IPS-20b (cell line): ENCODE measurements around the gene MMP17.

Experiments
- H3K27ac ChIP-seq: one replicate; pipeline ENCODE4 v1.5.1; 2013; ENCODE audit warnings: low read length
- H3K27me3 ChIP-seq: 2 replicates; pipeline ENCODE4 v1.6.1; 2013; ENCODE audit warnings: mild to moderate bottlenecking, low read length, inconsistent platforms; ENCODE audit not compliant: insufficient read depth
- H3K36me3 ChIP-seq: 2 replicates; pipeline ENCODE4 v1.6.1; 2013; ENCODE audit warnings: low read depth, mild to moderate bottlenecking, inconsistent platforms, low read length, moderate library complexity; ENCODE audit not compliant: insufficient read depth
- H3K4me1 ChIP-seq: 2 replicates; pipeline ENCODE4 v1.6.1; 2013; ENCODE audit warnings: mild to moderate bottlenecking, control low read depth, inconsistent platforms, low read length, moderate library complexity; ENCODE audit not compliant: insufficient read depth
- H3K4me3 ChIP-seq: 2 replicates; pipeline ENCODE4 v1.5.1; 2013; ENCODE audit warnings: mild to moderate bottlenecking, low read length, inconsistent platforms
- H3K9ac ChIP-seq: 2 replicates; pipeline ENCODE4 v1.6.1; 2013; ENCODE audit warnings: low read depth, mild to moderate bottlenecking, inconsistent platforms, low read length, moderate library complexity
- H3K9me3 ChIP-seq: 2 replicates; pipeline ENCODE4 v1.6.1; 2013; ENCODE audit warnings: mild to moderate bottlenecking, low read depth, low read length, inconsistent platforms; ENCODE audit not compliant: insufficient read depth

The MMP17 gene

GRCh38 chr12:131824450-131824849 is 3.7 kb upstream of the MMP17 start:
- H3K9ac ChIP-seq: no peak overlapping the region
- no peaks in the 10 kb centered on the region for H3K9me3 ChIP-seq
- no peak overlapping the region for H3K27ac ChIP-seq
- no peak overlapping the region for H3K4me3 ChIP-seq
- peaks cover 14% of the 10 kb centered on the region for H3K27me3 ChIP-seq
- no peaks in the 10 kb centered on the region for H3K36me3 ChIP-seq
- H3K4me1 ChIP-seq: no peaks in the 10 kb centered on the region

DNA sequence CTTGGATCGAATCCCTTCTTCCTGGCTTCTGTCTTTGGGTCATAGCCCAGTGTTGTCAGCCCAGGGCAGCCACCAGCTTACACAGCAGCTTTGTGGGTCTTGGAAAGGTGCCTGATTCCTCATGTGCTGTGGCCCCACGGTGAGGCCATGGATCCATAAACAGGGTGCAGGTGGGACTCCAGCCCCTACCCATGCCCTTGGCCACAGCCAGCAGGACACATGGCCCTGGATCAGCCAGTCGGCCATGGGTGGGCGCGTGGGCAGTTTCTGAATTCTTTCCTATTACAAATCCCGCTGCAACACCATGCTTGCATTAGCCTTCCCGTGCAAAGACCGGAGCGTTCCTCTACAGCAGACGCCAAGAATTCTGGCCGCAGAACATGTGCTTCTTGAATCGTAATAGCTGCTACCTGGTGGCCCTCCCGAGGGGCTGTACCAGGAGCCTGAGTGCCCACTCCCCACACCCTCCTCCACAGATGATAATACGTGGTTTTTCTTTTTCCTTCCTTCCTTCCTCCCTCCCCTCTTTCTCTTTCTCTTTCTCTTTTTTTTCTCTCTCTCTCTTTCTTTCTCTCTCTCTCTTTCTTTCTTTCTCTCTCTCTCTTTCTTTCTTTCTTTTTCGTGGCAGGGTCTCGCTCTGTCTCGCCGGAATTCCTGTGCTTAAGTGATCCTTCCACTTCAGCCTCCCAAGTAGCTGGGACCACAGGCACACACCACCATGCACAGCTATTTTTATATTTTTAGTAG is 2.9 kb upstream of the MMP17 start:
- Histone ChIP-seq H3K4me1 (no peaks in the 10 kb centered on the region), H3K27me3 (peaks cover 22% of the 10 kb centered on the region), H3K9me3 (no peaks in the 10 kb centered on the region), H3K36me3 (no peaks in the 10 kb centered on the region), H3K27ac (no peak overlapping the region), H3K9ac (no peak overlapping the region), H3K4me3 (no peak overlapping the region)

GRCh38 chr12:131826097-131826928 is 1.9 kb upstream of the MMP17 start:
- H3K9me3 ChIP-seq: no peaks in the 10 kb centered on the region
- no peak overlapping the region for H3K9ac ChIP-seq
- H3K27ac ChIP-seq: no peak overlapping the region
- no peak overlapping the region for H3K4me3 ChIP-seq
- peaks cover 31% of the 10 kb centered on the region for H3K27me3 ChIP-seq
- no peaks in the 10 kb centered on the region for H3K36me3 ChIP-seq
- H3K4me1 ChIP-seq: no peaks in the 10 kb centered on the region; the same call in 1 of the 2 replicates

DNA sequence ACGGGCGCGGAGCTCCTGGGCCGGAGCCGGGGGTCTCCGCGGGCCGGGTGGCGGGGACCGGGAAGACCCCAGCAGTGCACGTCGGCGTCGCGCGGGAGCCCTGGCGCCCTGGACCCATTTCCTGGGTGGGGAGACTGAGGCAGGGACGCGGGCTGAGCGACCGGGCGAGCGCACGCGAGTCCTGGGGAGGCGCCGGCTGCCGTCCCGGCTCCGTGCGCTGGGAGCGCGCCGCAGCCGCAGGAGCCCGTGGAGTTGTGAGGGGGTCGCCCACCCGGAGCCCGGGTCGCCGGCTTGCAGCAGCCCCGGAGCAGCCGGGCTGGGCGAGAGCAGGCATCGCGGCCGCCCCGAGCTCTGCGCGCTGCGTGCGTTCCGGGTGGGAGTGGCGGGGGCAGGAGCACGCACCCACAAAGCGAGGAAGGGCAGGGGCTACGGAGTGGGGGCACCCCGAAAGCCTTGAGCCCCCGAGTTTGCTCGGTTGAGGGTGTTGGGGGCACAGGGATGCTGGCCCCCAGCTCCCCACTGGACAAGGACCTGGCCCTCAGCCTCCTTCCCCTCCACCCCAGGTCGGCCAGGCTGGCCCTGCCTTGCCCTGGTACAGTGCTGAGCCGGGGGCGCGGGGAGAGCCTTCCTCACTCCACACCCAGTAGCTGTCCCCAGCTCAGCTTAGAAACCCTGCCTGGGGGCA is 620 bp downstream of the MMP17 start:
- Histone ChIP-seq H3K9me3 (no peaks in the 10 kb centered on the region), H3K4me3 (peak overlapping the region; percentile 75), H3K4me1 (no peaks in the 10 kb centered on the region; the same call in 1 of the 2 replicates), H3K9ac (peak overlapping the region; percentile 75; the same call in 1 of the 2 replicates), H3K27ac (no peak overlapping the region), H3K36me3 (no peaks in the 10 kb centered on the region; the same call in 1 of the 2 replicates), H3K27me3 (peaks cover 33% of the 10 kb centered on the region)

- Histone ChIP-seq H3K9me3 (no peaks in the 10 kb centered on the region), H3K4me3 (peak overlapping the region; percentile 75), H3K36me3 (no peaks in the 10 kb centered on the region; the same call in 1 of the 2 replicates), H3K4me1 (no peaks in the 10 kb centered on the region; the same call in 1 of the 2 replicates), H3K9ac (peak overlapping the region; percentile 75; the same call in 1 of the 2 replicates), H3K27ac (no peak overlapping the region), H3K27me3 (peaks cover 33% of the 10 kb centered on the region)
Observed at GRCh38 chr12:131829356-131829747, 1.2 kb downstream of the MMP17 start.

GRCh38 chr12:131829791-131830334 is 1.7 kb downstream of the MMP17 start:
- Histone ChIP-seq H3K9me3 (no peaks in the 10 kb centered on the region), H3K36me3 (no peaks in the 10 kb centered on the region; the same call in 1 of the 2 replicates), H3K27me3 (peaks cover 33% of the 10 kb centered on the region), H3K4me3 (peak overlapping the region; percentile 75), H3K27ac (no peak overlapping the region), H3K4me1 (no peaks in the 10 kb centered on the region; the same call in 1 of the 2 replicates), H3K9ac (peak overlapping the region; percentile 75; the same call in 1 of the 2 replicates)

GRCh38 chr12:131830335-131830913 is 2.2 kb downstream of the MMP17 start:
- H3K27ac ChIP-seq: no peak overlapping the region
- H3K4me1 ChIP-seq: no peaks in the 10 kb centered on the region; the same call in 1 of the 2 replicates
- no peaks in the 10 kb centered on the region for H3K9me3 ChIP-seq
- no peaks in the 10 kb centered on the region; the same call in 1 of the 2 replicates for H3K36me3 ChIP-seq
- peak overlapping the region; percentile 75 for H3K4me3 ChIP-seq
- peak overlapping the region; percentile 75 for H3K9ac ChIP-seq
- H3K27me3 ChIP-seq: peaks cover 33% of the 10 kb centered on the region

- Histone ChIP-seq H3K36me3 (no peaks in the 10 kb centered on the region; the same call in 1 of the 2 replicates), H3K27ac (no peak overlapping the region), H3K9me3 (no peaks in the 10 kb centered on the region), H3K9ac (peak overlapping the region; percentile 75), H3K4me3 (peak overlapping the region; percentile 75), H3K27me3 (peaks cover 33% of the 10 kb centered on the region), H3K4me1 (no peaks in the 10 kb centered on the region; the same call in 1 of the 2 replicates)
Observed at GRCh38 chr12:131830914-131831571, 2.9 kb downstream of the MMP17 start.

- peaks cover 33% of the 10 kb centered on the region for H3K27me3 ChIP-seq
- no peaks in the 10 kb centered on the region; the same call in 1 of the 2 replicates for H3K36me3 ChIP-seq
- H3K27ac ChIP-seq: no peak overlapping the region
- H3K9ac ChIP-seq: no peak overlapping the region
- H3K9me3 ChIP-seq: no peaks in the 10 kb centered on the region
- no peaks in the 10 kb centered on the region; the same call in 1 of the 2 replicates for H3K4me1 ChIP-seq
- H3K4me3 ChIP-seq: no peak overlapping the region
Observed at GRCh38 chr12:131831635-131832041, 3.4 kb downstream of the MMP17 start.

GRCh38 chr12:131832321-131833231 is 4.4 kb downstream of the MMP17 start:
- H3K9ac ChIP-seq: no peak overlapping the region
- H3K27me3 ChIP-seq: peaks cover 30% of the 10 kb centered on the region
- no peak overlapping the region for H3K27ac ChIP-seq
- H3K4me3 ChIP-seq: no peak overlapping the region
- no peaks in the 10 kb centered on the region; the same call in 1 of the 2 replicates for H3K36me3 ChIP-seq
- H3K9me3 ChIP-seq: no peaks in the 10 kb centered on the region
- H3K4me1 ChIP-seq: no peaks in the 10 kb centered on the region; the same call in 1 of the 2 replicates
